Erythroblast (primary cell): ENCODE results near the gene HERC3.

Experiments used
- DNase-seq, 2 experiments: peaks; one replicate each; lab custom pipeline; 2025; lab: John Stamatoyannopoulos, UW
- GATA1 ChIP-seq: IDR thresholded peaks from 2 replicates; pipeline ENCODE4 v1.6.1; 2011; ENCODE audit warnings: low read depth, mild to moderate bottlenecking, control low read depth, low read length, moderate library complexity
- POLR2A ChIP-seq: IDR thresholded peaks from 2 replicates; pipeline ENCODE4 v1.6.1; 2011; ENCODE audit warnings: mild to moderate bottlenecking, low read length

Gene HERC3

DNA sequence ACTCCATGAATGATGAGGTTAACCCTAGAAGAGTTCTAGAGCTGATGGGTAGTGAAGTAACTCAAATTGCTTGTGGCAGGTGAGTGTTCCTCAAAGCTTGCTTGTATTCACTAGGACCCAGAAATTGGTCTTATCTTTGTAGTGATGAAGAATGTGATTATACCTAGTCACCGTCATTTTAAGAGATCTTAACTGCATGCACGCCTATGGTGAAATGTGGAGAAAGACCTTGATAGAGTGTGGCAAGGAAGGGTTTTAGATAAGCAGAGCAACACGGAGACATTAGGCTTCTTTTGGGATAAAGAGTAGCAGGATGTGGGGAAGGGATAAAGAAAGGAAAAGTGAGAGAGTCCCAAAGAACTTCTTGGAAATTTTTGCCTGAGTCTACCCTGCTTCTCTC, 62.9 kb downstream of the HERC3 start:
- DNase-seq = no peak
- TF ChIP-seq GATA1 = no peak
- TF ChIP-seq POLR2A = no peak

DNA sequence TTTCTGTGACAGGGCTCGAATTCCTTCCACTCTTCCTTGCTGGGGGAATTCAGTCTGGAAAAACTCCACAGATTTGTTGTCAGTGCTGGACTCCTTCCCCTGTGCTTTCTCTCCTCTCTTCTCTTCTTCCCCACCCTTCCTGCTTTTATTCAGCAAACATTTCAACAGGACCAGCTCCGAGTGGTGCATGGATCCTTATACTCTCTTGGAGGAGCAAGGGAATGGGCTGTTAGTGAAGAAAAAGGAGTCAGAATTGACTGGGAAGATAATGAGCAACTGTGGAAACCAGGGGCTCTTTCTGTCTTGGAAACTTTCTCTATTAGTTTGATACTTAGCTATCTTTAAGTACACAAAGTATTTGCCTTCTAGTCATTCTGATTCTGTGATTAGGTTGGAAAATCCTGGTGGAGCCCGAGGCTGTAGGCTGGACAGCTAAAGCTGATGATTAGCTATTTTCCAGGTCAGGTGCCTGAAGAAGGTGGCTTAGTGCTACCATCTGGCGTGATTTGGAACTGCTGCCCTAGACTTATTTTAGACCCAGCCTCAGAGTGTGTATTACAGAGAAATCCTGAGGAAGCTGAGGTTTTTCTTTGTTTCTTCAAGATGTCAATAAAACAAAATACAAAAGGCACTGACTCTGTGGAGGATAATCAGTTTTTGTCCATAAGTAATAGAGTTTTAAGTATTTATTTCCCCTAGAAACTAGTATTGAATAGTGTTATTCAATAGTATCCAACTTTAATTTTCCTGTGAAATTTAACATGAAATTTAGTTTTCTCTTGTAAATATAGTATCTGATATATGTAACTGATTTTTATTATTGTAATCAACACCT, 67.0 kb downstream of the HERC3 start:
- TF ChIP-seq POLR2A = no peak
- no peak for TF ChIP-seq GATA1
- peak; percentile 26 to 48 for DNase-seq

DNA sequence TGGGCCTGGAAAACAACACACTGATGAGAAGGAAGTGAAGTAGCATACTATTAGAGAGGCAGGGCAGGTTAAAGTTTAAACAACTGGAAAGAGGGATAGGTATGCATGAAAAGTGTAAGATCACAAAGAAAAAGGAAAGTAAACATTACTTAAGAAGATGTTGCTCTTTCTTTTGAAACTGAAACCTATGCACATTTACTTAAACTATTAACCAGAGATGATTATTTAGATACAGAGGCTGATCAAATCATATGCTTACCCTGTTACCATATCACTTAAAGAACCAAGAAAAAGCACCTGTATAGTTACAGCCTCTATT, 67.6 kb downstream of the HERC3 start:
- TF ChIP-seq POLR2A = no peak
- no peak for TF ChIP-seq GATA1
- DNase-seq = no peak

DNA sequence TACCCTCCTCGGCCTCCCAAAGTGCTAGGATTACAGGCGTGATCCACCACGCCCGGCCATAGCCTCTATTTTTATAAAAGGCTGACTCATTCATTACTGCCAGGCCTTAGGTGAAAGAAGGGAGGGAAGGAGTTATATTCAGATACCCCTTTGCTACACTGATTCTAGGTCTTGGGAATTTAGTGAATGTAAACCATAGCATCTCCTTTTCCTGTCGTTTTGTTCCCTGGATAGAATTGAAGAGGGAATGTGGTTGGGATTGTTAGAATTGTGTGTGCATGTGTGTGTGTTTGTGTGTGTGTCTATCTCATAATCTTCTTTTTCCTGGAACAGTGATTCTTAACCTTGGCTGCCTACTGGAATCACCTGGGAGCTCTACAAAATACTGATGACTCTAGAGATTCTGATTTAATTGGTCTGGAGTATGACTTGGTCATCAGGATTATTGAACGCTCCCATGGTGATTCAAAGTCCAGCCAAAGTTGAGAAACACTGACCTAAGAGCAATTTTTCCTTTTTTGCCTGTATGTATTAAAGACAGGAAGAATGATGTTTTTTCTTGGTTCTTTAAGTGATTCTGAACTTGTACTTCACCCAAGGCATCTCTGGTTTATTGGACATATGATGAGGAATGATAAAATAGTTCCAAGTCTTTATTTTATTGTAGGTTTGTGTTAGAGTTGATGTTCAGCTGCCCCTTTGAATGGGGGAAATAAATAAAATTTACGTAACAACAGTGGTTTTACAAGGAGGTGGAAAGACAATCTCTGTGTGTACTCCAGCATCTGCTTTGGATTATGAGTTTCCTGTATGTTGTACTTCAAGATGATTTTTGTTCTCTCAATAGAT, 68.4 kb downstream of the HERC3 start:
- no peak for DNase-seq
- TF ChIP-seq GATA1 (no peak), POLR2A (no peak)

DNA sequence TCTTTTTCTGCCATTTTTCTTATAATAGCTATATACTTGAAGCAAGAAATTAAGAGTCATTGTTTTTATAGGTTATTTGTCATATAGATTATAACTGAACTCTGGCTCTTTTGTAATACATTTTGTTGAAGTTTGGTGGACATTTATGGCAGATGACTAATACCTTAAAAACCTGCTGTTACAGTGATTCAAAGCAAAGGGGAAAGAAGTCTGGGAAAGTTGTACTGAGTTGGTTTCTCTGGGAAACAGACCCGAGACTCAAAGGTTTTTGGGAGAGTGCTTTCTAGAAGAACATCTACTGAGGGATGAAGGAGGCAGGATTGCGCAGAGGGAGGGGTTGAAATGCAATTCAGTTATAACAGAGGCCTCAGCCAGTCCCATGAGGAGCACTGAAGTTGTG, 69.5 kb downstream of the HERC3 start:
- TF ChIP-seq GATA1 (no peak), POLR2A (no peak)
- DNase-seq = no peak

DNA sequence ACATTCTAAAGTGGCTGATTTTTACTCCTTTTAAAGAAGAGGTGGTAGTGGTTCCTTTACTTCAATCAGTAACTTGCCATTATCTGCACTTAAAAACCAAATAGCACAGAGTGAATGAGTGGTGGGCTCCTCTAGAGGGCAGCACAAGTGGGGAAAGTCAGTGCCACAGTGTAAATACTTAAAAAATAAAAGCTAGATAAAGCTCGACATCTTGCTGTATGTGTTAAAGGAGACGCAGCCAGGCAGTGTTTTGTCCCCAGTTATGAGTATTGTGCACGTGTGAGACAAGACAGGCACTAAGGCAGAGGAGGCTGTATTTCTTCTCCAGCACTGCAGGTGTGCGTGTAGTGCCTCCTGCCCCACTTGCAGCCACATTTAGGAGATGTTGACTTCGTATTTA, 80.7 kb downstream of the HERC3 start:
- DNase-seq = peak; percentile 50 to 59
- TF ChIP-seq GATA1 (no peak), POLR2A (no peak)

DNA sequence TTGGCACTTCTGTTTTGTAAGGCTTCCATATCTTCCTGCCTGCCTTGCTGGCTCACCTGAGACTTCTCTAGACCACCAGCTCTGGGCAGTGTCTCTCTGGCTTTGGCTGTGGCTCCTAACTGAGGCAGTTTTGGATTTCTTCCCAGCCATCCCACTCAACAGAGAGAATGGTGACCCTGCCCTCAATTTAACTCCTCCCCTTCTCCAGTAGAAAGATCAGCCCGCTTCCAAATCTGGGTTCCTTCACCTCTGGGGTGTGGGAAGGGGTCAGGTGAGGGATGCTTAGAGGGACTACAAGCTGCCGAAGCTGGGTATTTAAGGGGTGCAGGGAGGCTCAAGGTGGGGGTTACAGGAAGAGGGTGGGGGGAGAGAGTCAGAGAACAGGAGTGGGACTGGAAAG, 81.6 kb downstream of the HERC3 start:
- TF ChIP-seq GATA1 (no peak), POLR2A (no peak)
- DNase-seq = no peak

DNA sequence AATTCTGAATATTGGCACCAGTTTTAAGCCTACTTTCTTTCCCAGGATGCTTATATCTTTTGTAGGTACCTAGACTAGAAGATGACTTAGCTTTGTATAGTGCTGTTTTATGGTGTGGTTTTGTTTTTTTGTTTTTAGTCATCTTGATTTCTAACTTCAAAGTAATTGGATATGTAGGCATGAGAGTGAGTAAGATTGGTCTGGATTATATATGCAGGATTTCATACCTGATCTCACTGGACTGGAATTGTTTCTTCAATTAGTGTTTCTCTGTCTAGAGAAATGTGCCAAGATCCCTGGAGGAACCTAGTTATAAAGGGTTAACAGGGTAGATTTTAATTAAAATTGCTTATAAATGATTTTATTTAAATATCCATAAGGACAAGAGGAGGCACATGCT, 82.3 kb downstream of the HERC3 start:
- no peak for DNase-seq
- no peak for TF ChIP-seq GATA1
- TF ChIP-seq POLR2A = no peak

DNA sequence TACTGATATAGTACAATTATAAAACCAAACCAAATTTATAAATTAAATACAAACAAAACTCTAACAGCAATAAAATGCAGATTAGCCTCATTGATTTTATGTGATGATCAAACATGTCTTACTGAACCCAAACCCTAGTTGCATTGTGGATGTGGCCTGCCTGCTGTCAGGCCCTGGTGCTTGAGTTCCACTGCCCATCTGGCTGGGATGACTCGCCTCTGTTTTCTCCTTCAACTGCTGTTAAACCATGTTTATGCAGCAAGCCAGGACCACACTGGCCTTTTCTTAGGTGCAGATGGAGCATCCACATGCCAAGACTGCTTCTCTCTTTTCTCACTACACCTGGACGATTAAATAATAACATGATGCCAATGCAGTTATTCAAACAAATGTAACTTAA, 82.7 kb downstream of the HERC3 start:
- DNase-seq = no peak
- no peak for TF ChIP-seq GATA1

DNA sequence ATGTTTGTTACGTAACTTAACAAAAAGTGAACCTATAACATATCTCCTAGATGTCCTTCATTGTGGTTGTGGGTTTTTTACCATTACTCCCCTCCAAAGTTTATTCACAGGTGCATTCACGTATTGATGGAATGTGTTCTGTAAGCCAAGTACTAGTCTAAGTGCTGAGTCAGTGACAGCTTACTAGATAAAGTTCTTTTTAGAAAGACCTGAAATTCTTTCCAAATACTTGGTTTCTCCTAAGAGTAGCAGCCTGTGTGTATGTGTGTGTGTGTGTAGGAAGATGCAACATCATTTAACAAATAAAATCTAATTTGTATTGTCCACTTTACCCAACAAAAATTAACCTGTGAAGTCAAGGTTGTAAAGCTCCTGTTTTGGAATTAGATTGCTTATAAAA, 83.3 kb downstream of the HERC3 start:
- DNase-seq = no peak
- TF ChIP-seq GATA1 (no peak), POLR2A (no peak)

DNA sequence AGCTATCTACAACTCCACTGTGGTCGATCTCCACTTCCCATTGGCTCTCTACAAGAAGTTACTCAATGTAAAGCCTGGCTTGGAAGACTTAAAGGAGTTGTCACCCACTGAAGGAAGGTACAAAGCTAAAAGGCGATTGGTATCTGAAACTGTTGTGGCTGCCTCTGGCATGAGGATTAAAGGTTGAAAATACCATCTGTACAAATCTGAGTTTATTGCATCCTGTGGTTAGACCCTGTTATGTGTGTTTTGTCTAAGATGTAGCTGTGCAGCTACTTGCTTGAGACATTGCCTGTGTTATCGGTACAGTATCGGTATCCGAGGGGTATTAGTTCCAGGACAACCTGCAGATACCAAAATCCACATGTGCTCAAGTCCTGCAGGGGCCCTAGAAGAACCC, 88.9 kb downstream of the HERC3 start:
- TF ChIP-seq POLR2A (no peak), GATA1 (no peak)

DNA sequence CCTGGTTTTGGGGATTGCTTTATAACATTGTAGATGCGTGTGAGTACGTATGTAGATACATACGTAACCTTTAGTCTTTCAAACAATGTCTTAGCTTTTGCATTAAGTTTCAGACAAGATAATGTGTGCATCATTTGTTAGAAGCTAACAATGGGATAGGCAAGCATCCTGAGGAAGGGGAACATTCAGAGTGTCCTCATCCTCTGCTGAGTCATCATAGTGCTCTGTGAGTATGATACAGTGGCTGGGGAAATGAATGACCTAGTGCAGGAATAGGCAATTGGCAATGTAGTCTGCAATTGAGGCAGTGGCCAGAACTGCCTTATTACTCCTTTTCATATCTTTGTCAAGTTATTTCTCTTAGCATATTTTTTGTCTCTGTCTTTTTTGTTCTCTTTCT, 98.1 kb downstream of the HERC3 start:
- DNase-seq = peak in 1 of 2 experiments; percentile 16
- TF ChIP-seq GATA1 = no peak
- no peak for TF ChIP-seq POLR2A

More for the DNA sequence above, 88.9 kb downstream of the HERC3 start:
- DNase-seq = no peak

DNA sequence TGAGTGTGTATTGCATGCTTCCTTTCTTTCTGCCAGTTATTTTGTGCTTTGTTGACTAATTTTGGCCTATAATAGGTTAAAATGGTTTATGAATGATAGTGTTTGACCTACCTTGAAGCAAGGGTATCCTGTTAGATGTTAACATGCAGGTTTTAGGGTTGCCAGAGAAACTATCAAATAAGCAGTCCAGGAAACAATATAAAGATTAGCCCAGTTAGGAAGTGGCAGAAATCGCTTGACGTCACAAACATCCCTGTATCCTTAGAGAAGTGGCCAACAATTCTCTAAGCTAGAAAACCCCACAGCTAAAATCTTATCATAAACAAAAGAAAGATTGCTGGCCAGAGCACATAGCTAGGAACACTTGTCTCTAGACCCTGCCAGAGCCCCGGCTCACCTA, 101.5 kb downstream of the HERC3 start:
- DNase-seq = no peak
- TF ChIP-seq GATA1 = no peak
- TF ChIP-seq POLR2A = no peak

DNA sequence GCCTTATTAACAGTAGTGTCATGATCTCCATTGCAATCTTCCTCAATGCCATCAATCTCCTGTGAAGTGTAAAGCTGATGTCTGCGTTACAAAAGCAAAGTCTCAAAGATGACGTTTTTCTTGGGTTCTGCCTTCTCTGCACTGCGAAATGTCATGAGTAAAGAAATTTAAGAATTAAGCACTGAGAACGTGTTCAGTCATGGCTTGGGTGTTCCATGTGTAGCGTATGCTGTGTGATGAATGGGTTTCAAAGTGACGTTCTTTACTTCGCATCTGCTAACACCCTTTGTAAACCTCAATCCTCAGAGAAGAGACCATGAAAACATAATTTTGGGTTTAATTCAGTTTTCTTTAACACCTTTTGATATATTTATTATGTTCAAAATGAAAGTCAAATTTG, 104.3 kb downstream of the HERC3 start:
- no peak for DNase-seq
- TF ChIP-seq GATA1 (no peak), POLR2A (no peak)
